Esophagus squamous epithelium (tissue), 4 donors: Measurements from ENCODE around the gene SMS.

Experiments
- POLR2A ChIP-seq, 4 donors: fragments of 450-650 bp; IDR thresholded peaks; one replicate each; pipeline ENCODE4 v1.6.1; 2017; ENCODE audit warnings: antibody characterized with exemption in 4 of 4, mild to moderate bottlenecking in 4 of 4, moderate library complexity in 3 of 4
- TF ChIP-seq, protein P1 (sequence below), 6 experiments: fragments of 450-650 bp in 4 of 6; fragments of 200-600 bp in 2 of 6; sonication (generic) in 2 of 6; IDR thresholded peaks; one replicate each; pipeline ENCODE4 v1.5.1; 2016 to 2019; ENCODE audit warnings: antibody characterized with exemption in 6 of 6, mild to moderate bottlenecking in 4 of 6, moderate library complexity in 4 of 6

DNA sequence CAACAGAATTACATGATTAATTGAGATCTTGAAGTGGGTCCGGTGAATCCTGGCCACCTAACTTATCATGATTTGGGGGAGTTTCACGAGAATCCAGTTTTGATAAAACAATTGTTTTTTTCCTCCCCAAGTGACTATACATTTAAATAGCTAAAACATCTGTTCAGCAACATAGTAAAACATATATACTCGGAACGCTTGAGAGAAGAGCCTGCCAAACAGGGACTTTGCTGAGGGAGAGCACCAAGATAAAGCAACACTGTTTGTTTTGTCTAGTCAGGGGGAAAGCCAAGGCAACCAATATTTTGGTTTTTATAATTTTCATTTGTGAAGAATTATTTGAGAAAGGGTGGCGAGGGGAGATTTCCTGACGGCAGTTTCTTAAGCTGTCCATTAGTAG lies 92.0 kb downstream of the SMS start:
- TF ChIP-seq, protein P1, sequence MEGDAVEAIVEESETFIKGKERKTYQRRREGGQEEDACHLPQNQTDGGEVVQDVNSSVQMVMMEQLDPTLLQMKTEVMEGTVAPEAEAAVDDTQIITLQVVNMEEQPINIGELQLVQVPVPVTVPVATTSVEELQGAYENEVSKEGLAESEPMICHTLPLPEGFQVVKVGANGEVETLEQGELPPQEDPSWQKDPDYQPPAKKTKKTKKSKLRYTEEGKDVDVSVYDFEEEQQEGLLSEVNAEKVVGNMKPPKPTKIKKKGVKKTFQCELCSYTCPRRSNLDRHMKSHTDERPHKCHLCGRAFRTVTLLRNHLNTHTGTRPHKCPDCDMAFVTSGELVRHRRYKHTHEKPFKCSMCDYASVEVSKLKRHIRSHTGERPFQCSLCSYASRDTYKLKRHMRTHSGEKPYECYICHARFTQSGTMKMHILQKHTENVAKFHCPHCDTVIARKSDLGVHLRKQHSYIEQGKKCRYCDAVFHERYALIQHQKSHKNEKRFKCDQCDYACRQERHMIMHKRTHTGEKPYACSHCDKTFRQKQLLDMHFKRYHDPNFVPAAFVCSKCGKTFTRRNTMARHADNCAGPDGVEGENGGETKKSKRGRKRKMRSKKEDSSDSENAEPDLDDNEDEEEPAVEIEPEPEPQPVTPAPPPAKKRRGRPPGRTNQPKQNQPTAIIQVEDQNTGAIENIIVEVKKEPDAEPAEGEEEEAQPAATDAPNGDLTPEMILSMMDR (IDR thresholded peaks at IDR 0.05), result no peak
- no peak for TF ChIP-seq POLR2A (IDR thresholded peaks at IDR 0.05)
